PC-9 (cell line): ENCODE data around the gene WFDC8. TPM values are rescaled to one million over a fixed set of nuclear protein-coding genes. Genes with fewer than 3 reads are reported as not detected.

Experiments used
- BruUV-seq: library from RNA; stranded (reverse); fragments of 400-500 nt; replicated peaks from 2 replicates; lab custom pipeline; 2021; lab: Mats Ljungman, UMichigan
- CTCF ChIA-PET: fragments of 300-600 bp; sonication (Branson Sonifier 250); formaldehyde crosslinking; loops from one replicate; lab custom pipeline; 2022; ENCODE audit warnings: antibody characterized with exemption; lab: Charles Lee
- POLR2A ChIA-PET: fragments of 300-600 bp; sonication (Branson Sonifier 250); formaldehyde crosslinking; loops from one replicate; lab custom pipeline; 2022; ENCODE audit warnings: antibody characterized with exemption; ENCODE audit not compliant: unreplicated experiment; lab: Charles Lee
- DNase-seq, 2 experiments: peaks; one replicate each; pipeline versions ENCODE4 v3.0.0 to v3.0.0-alpha.2; 2015 to 2022; ENCODE audit warnings: mixed read lengths in 1 of 2
- H2AFZ ChIP-seq: fragments of 200-600 bp; sonication (generic); 2 replicates; pipeline ENCODE4 v1.8.1; 2017; ENCODE audit warnings: antibody characterized with exemption
- H3F3A ChIP-seq: fragments of 200-600 bp; sonication (generic); 2 replicates; pipeline ENCODE4 v1.8.1; 2017; ENCODE audit warnings: antibody characterized with exemption, mild to moderate bottlenecking, low read depth; ENCODE audit not compliant: insufficient read depth
- H3K27ac ChIP-seq: fragments of 200-600 bp; sonication (generic); 2 replicates; pipeline ENCODE4 v1.6.1; 2016; ENCODE audit warnings: mixed run types
- H3K27me3 ChIP-seq: fragments of 200-600 bp; sonication (generic); 2 replicates; pipeline ENCODE4 v1.6.1; 2016; ENCODE audit warnings: low read depth, mixed run types; ENCODE audit not compliant: insufficient read depth
- H3K36me3 ChIP-seq: fragments of 200-600 bp; sonication (generic); 2 replicates; pipeline ENCODE4 v1.6.1; 2016; ENCODE audit warnings: low read depth, mixed run types
- H3K4me1 ChIP-seq: fragments of 200-600 bp; sonication (generic); replicated peaks from 2 replicates; pipeline ENCODE4 v1.6.1; 2016; ENCODE audit warnings: mixed run types; ENCODE audit not compliant: insufficient read depth
- H3K4me2 ChIP-seq: fragments of 200-600 bp; sonication (generic); 2 replicates; pipeline ENCODE4 v1.6.1; 2017; ENCODE audit warnings: mixed run types
- H3K4me3 ChIP-seq: fragments of 200-600 bp; sonication (generic); 2 replicates; pipeline ENCODE4 v1.6.1; 2016; ENCODE audit warnings: mixed run types
- H3K79me2 ChIP-seq: fragments of 200-600 bp; sonication (generic); 2 replicates; pipeline ENCODE4 v1.6.1; 2017; ENCODE audit warnings: low read depth, mixed run types
- H3K9me2 ChIP-seq: fragments of 200-600 bp; sonication (generic); 2 replicates; pipeline ENCODE4 v1.8.1; 2017; ENCODE audit warnings: mild to moderate bottlenecking; ENCODE audit not compliant: insufficient read depth
- H3K9me3 ChIP-seq: fragments of 200-600 bp; sonication (generic); 2 replicates; pipeline ENCODE4 v1.8.1; 2016; ENCODE audit warnings: low read depth; ENCODE audit not compliant: insufficient read depth
- H4K20me1 ChIP-seq: fragments of 200-600 bp; sonication (generic); 2 replicates; pipeline ENCODE4 v1.8.1; 2017; ENCODE audit not compliant: insufficient read depth
- CTCF ChIP-seq: fragments of 200-600 bp; sonication (generic); conservative IDR thresholded peaks from 2 replicates; pipeline ENCODE4 v1.6.1; 2017; ENCODE audit warnings: mixed run types, antibody characterized with exemption, mild to moderate bottlenecking, moderate library complexity
- EZH2 ChIP-seq: fragments of 200-600 bp; sonication (generic); IDR thresholded peaks from 2 replicates; pipeline ENCODE4 v1.8.0; 2017; ENCODE audit warnings: antibody characterized with exemption, low read depth
- intact Hi-C: fragments of 100-400 bp; cut with micrococcal nuclease; formaldehyde crosslinking; loops from one replicate; pipeline ENCODE4 v1.10.0; 2022; ENCODE audit not compliant: unreplicated experiment
- total RNA-seq: library from RNA; stranded (reverse); gene quantifications from 2 replicates; pipeline ENCODE4 v1.2.3, GENCODE V29; 2021

Gene WFDC8
- total RNA-seq, 1 experiment from 2014 or later: not detected

- Histone ChIP-seq H3K27me3 (no peaks in the 10 kb centered on the region), H3K9me2 (no peaks in the 10 kb centered on the region), H3K79me2 (no peaks in the 10 kb centered on the region), H3K4me3 (no peak overlapping the region), H2AFZ (no peak overlapping the region), H3K4me1 (no peaks in the 10 kb centered on the region), H3F3A (no peaks in the 10 kb centered on the region), H4K20me1 (no peaks in the 10 kb centered on the region), H3K4me2 (no peak overlapping the region), H3K27ac (no peak overlapping the region), H3K9me3 (0 out of 2 replicates have a peak, but pooled peaks cover 2% of the 10 kb centered on the region), H3K36me3 (no peaks in the 10 kb centered on the region)
- no peak for DNase-seq
- TF ChIP-seq EZH2 (no peak), CTCF (no peak)
- ChIA-PET CTCF (no interaction called here), POLR2A (no interaction called here)
- intact Hi-C loops: no loop called here
- BruUV-seq: no TSS peak
Measured at GRCh38 chr20:45617591-45617990, 38.5 kb upstream of the WFDC8 start.

DNA sequence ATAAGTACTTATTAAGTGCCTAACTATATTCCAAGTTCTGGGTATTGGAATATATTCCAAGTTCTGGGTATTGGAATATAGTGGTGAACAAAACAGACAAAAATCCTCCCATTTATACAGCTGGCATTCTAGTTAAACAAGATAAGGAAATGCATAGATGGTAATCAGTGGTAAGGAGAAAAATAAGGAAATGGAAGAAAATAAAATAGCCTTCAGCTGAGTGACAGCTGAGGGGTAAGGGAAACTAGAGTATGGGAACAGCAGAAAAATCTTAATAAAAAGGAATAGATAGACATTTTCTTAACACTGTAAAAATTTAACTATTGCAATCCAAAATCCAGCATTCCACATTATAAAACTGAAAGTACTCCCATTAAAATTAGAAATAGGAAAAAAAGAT is 33.2 kb upstream of the WFDC8 start:
- intact Hi-C loops: no loop called here

GRCh38 chr20:45611054-45611453 is 32.0 kb upstream of the WFDC8 start:
- intact Hi-C loops: no loop called here
- Histone ChIP-seq H2AFZ (no peak overlapping the region), H3K4me3 (no peak overlapping the region)

More for the DNA sequence above, 33.2 kb upstream of the WFDC8 start:
- no peak overlapping the region for H3K27ac ChIP-seq
- BruUV-seq: no TSS peak
- TF ChIP-seq EZH2 (no peak), CTCF (no peak)
- no peaks in the 10 kb centered on the region for H3K4me1 ChIP-seq
- H3K36me3 ChIP-seq: no peaks in the 10 kb centered on the region
- no peaks in the 10 kb centered on the region for H3F3A ChIP-seq
- no peaks in the 10 kb centered on the region for H3K27me3 ChIP-seq
- H3K79me2 ChIP-seq: no peaks in the 10 kb centered on the region
- no peaks in the 10 kb centered on the region for H4K20me1 ChIP-seq
- no peak overlapping the region for H2AFZ ChIP-seq
- ChIA-PET CTCF (no interaction called here), POLR2A (interaction anchor here (0.8 kb wide), 1 partner anchor 328 kb away, joined by 8 read pairs; no protein-coding TSS in a partner anchor)
- 0 out of 2 replicates have a peak, but pooled peaks cover 4% of the 10 kb centered on the region for H3K9me3 ChIP-seq
- no peak overlapping the region for H3K4me3 ChIP-seq
- no peaks in the 10 kb centered on the region for H3K9me2 ChIP-seq
- no peak for DNase-seq
- H3K4me2 ChIP-seq: no peak overlapping the region

More at GRCh38 chr20:45611054-45611453, 32.0 kb upstream of the WFDC8 start:
- no peak for TF ChIP-seq CTCF
- TF ChIP-seq EZH2: no peak
- BruUV-seq: no TSS peak
- no peak overlapping the region for H3K4me2 ChIP-seq
- H3K9me3 ChIP-seq: peaks cover 13% of the 10 kb centered on the region; the same call in 1 of the 2 replicates
- ChIA-PET CTCF (interaction anchor here (0.7 kb wide), 1 partner anchor 129 kb away, joined by 18 read pairs; no protein-coding TSS in a partner anchor), POLR2A (interaction anchor here (0.5 kb wide), 1 partner anchor 54 kb away, joined by 4 read pairs; no protein-coding TSS in a partner anchor)
- H3K9me2 ChIP-seq: no peaks in the 10 kb centered on the region
- H3K27me3 ChIP-seq: no peaks in the 10 kb centered on the region
- no peak for DNase-seq
- no peaks in the 10 kb centered on the region for H3K36me3 ChIP-seq
- H3K79me2 ChIP-seq: no peaks in the 10 kb centered on the region
- H3F3A ChIP-seq: no peaks in the 10 kb centered on the region
- no peak overlapping the region for H3K27ac ChIP-seq
- H3K4me1 ChIP-seq: no peaks in the 10 kb centered on the region
- no peaks in the 10 kb centered on the region for H4K20me1 ChIP-seq
